GM18502 (cell line): Measurements from ENCODE around the gene ANKS1A.
"Not testable (repeated sequence)": the region's sequence is repeated elsewhere in the genome, so short reads cannot be mapped to it uniquely, and the experiment has no call there.

Experiments
- ATAC-seq: cut with Tn5 transposase; IDR thresholded peaks from one replicate; pipeline ENCODE4 v1.9.1; 2021; ENCODE audit warnings: mild to moderate bottlenecking; ENCODE audit not compliant: unreplicated experiment, poor library complexity

Gene ANKS1A

GRCh38 chr6:34877869-34878485 lies 11.1 kb upstream of the ANKS1A start:
- ATAC-seq: no peak

- ATAC-seq: not testable (repeated sequence)
These were observed 5.0 kb upstream of the ANKS1A start for GRCh38 chr6:34884073-34884472.

- ATAC-seq: no peak
These were observed 4.1 kb upstream of the ANKS1A start for GRCh38 chr6:34884996-34885395.

- not testable (repeated sequence) for ATAC-seq
These were observed 3.2 kb upstream of the ANKS1A start for GRCh38 chr6:34885837-34886236.

GRCh38 chr6:34887753-34888513 lies 1.1 kb upstream of the ANKS1A start, which contains the start of gene TAF11:
TAF11 (minus strand) TSS chr6:34888042; CDS start chr6:34887957, 85 bp downstream.
- ATAC-seq: peak; percentile 78

- ATAC-seq: no peak
These were observed 570 bp upstream of the ANKS1A start for GRCh38 chr6:34888514-34888856.

GRCh38 chr6:34890533-34890925 lies 1.5 kb downstream of the ANKS1A start:
- ATAC-seq: no peak

GRCh38 chr6:34891296-34891695 lies 2.2 kb downstream of the ANKS1A start:
- ATAC-seq: no peak

- no peak for ATAC-seq
These were observed 5.6 kb downstream of the ANKS1A start for GRCh38 chr6:34894693-34895092.

- ATAC-seq: no peak
These were observed 8.1 kb downstream of the ANKS1A start for GRCh38 chr6:34897130-34897529.

GRCh38 chr6:34897716-34898115 lies 8.7 kb downstream of the ANKS1A start:
- no peak for ATAC-seq

- ATAC-seq: not testable (repeated sequence)
These were observed 10.7 kb downstream of the ANKS1A start for GRCh38 chr6:34899748-34900147.

GRCh38 chr6:34900321-34901031 lies 11.4 kb downstream of the ANKS1A start:
- ATAC-seq: no peak

GRCh38 chr6:34901930-34902329 lies 12.9 kb downstream of the ANKS1A start:
- ATAC-seq: no peak

- no peak for ATAC-seq
These were observed 16.0 kb downstream of the ANKS1A start for GRCh38 chr6:34904990-34905613.

GRCh38 chr6:34906826-34907225 lies 17.8 kb downstream of the ANKS1A start:
- no peak for ATAC-seq

GRCh38 chr6:34908194-34908593 lies 19.1 kb downstream of the ANKS1A start:
- no peak for ATAC-seq

- ATAC-seq: no peak
These were observed 20.3 kb downstream of the ANKS1A start for GRCh38 chr6:34909320-34909883.

GRCh38 chr6:34911822-34912221 lies 22.8 kb downstream of the ANKS1A start:
- no peak for ATAC-seq

GRCh38 chr6:34912715-34913464 lies 23.8 kb downstream of the ANKS1A start:
- ATAC-seq: peak; percentile 60
